Small intestine (tissue), 16 donors: ENCODE measurements around the gene UBE2L5. TPM values are rescaled to one million over a fixed set of nuclear protein-coding genes. Genes with fewer than 3 reads are reported as not detected.

Experiments
- DNase-seq, 2 donors: peaks; one replicate each; pipeline versions ENCODE4 v3.0.0 to v3.0.0-alpha.2; 2013
- FAIRE-seq: peaks from 2 replicates; lab custom pipeline; 2012; peaks lifted over from hg19 to GRCh38; lab: Jason Lieb, UNC
- H3K27ac ChIP-seq, 3 donors: one replicate each; pipeline ENCODE4 v1.5.1; 2013; ENCODE audit warnings: low read length in 2 of 3, mild to moderate bottlenecking in 2 of 3, control low read depth in 1 of 3, inconsistent platforms in 1 of 3, low read depth in 1 of 3, moderate library complexity in 1 of 3
- H3K27me3 ChIP-seq, 3 donors: one replicate each; pipeline ENCODE4 v1.6.1; 2013; ENCODE audit warnings: low read length in 3 of 3, inconsistent platforms in 1 of 3; ENCODE audit not compliant: control insufficient read depth in 3 of 3, insufficient read depth in 3 of 3
- H3K36me3 ChIP-seq, 3 donors: one replicate each; pipeline ENCODE4 v1.6.1; 2013; ENCODE audit warnings: low read length in 3 of 3, inconsistent platforms in 1 of 3, low read depth in 1 of 3, mild to moderate bottlenecking in 1 of 3, moderate library complexity in 1 of 3; ENCODE audit not compliant: control insufficient read depth in 3 of 3, insufficient read depth in 2 of 3
- H3K4me1 ChIP-seq, 3 donors: one replicate each; pipeline ENCODE4 v1.6.1; 2013; ENCODE audit warnings: low read length in 2 of 3, inconsistent platforms in 1 of 3, low read depth in 1 of 3, mild to moderate bottlenecking in 1 of 3, moderate library complexity in 1 of 3; ENCODE audit not compliant: control insufficient read depth in 3 of 3, insufficient read depth in 2 of 3
- H3K4me3 ChIP-seq, 3 donors: one replicate each; pipeline ENCODE4 v1.5.1; 2013; ENCODE audit warnings: low read length in 3 of 3, control low read depth in 1 of 3, inconsistent platforms in 1 of 3, low read depth in 1 of 3, mild to moderate bottlenecking in 1 of 3, moderate library complexity in 1 of 3
- H3K9me3 ChIP-seq, 2 donors: one replicate each; pipeline ENCODE4 v1.6.1; 2013; ENCODE audit warnings: low read depth in 1 of 2, low read length in 1 of 2; ENCODE audit not compliant: control insufficient read depth in 2 of 2, insufficient read depth in 1 of 2
- WGBS, 3 donors: extraction: QIAGEN DNeasy Blood & Tissue Kit; methylation state at CpG; one replicate each; pipeline ENCODE4 v1.1.7; 2013; 5-methylcytosine and 5-hydroxymethylcytosine counted together
- long read RNA-seq, 10 donors: transcript quantifications; one replicate each; lab custom pipeline, GENCODE V29; 2026
- polyA plus RNA-seq, 4 donors: library from polyadenylated mRNA; stranded (reverse) in 3 of 4; unstranded in 1 of 4; fragments of 200-250 nt in 3 of 4; fragments of 120-200 nt in 1 of 4; gene quantifications; one replicate each; pipeline versions ENCODE4 v1.2.1 to v1.2.3, GENCODE V29; 2013
- donor health status: healthy with polysubstance abuse.
- donor health status: control.
- donor health status: control.
- donor health status: Bipolar disorder and iron deficiency.
- donor health status: healthy.

Gene UBE2L5
- under 1 TPM in 1 of 4 donors, not detected in 3; 0.18 TPM for polyA plus RNA-seq
- long read RNA-seq, donor 1, partial matches to known transcripts, result 2,966 of 2,991 reads
- long read RNA-seq, donor 1, other reads (novel, unspliced or antisense), result 25 of 2,991 reads
- long read RNA-seq, donor 2, result 0 reads
- long read RNA-seq, donor 3, result 0 reads
- long read RNA-seq, donor 4, result 0 reads
- long read RNA-seq, donor 5, result 0 reads
- long read RNA-seq, donor 6, result 0 reads
- long read RNA-seq, donor 7, result 0 reads
- long read RNA-seq, donor 8, result 0 reads
- long read RNA-seq, donor 9, result 0 reads
- long read RNA-seq, donor 10, result 0 reads

- DNase-seq (peak; percentile 73 to 84), FAIRE-seq (no peak)
- WGBS, 3 donors, result 1 to 2% (median 1%) methylated on average over 35 to 55 of the region's 57 CpGs
- Histone ChIP-seq H3K4me3 (peak within 1 kb of the TSS; percentile 52 to 74 (median 60)), H3K27ac (peak within 1 kb of the TSS; percentile 50 to 86 (median 71)), H3K27me3 (peaks cover 0 to 9% (median 0%) of the 10 kb centered on the region in 3 donors), H3K9me3 (no peaks in the 10 kb centered on the region), H3K36me3 (no peaks in the 10 kb centered on the region), H3K4me1 (peaks cover 0 to 10% (median 0%) of the 10 kb centered on the region in 3 donors)
These were observed at the start of gene UBE2L5 for GRCh38 chr13:30422054-30422839. UBE2L5 (plus strand) TSS chr13:30422493; CDS start chr13:30427991, 5,498 bp downstream.

GRCh38 chr13:30373727-30374126 is 48.6 kb upstream of the UBE2L5 start:
- WGBS, 3 donors, result 64 to 77% (median 70%) methylated on average over 9 of the region's 9 CpGs
- Histone ChIP-seq H3K27me3 (no peaks in the 10 kb centered on the region), H3K4me3 (no peak overlapping the region), H3K36me3 (no peaks in the 10 kb centered on the region), H3K4me1 (peaks cover 0 to 13% (median 2%) of the 10 kb centered on the region in 3 donors), H3K9me3 (no peaks in the 10 kb centered on the region), H3K27ac (peak overlapping the region in 2 of 3 donors; percentile 53 to 73)
- DNase-seq, result no peak
- FAIRE-seq, result no peak

- DNase-seq, result no peak
- no peak for FAIRE-seq
- no peaks in the 10 kb centered on the region for H3K36me3 ChIP-seq
- no peak overlapping the region for H3K4me3 ChIP-seq
- H3K4me1 ChIP-seq, result peaks cover 0 to 13% (median 2%) of the 10 kb centered on the region in 3 donors
- H3K27ac ChIP-seq, result peak overlapping the region in 1 of 3 donors; percentile 41
- H3K27me3 ChIP-seq, result no peaks in the 10 kb centered on the region
- H3K9me3 ChIP-seq, result no peaks in the 10 kb centered on the region
- 78 to 88% (median 78%) methylated on average over 14 of the region's 14 CpGs for WGBS, 3 donors
These were observed 46.9 kb upstream of the UBE2L5 start for GRCh38 chr13:30375265-30375835.

- H3K9me3 ChIP-seq, result no peaks in the 10 kb centered on the region
- peak overlapping the region in 2 of 3 donors; percentile 56 to 64 for H3K27ac ChIP-seq
- no peak for FAIRE-seq
- peak in 1 of 2 donors; percentile 65 for DNase-seq
- H3K4me3 ChIP-seq, result peak overlapping the region in 1 of 3 donors; percentile 26
- 39 to 50% (median 48%) methylated on average over 5 of the region's 5 CpGs for WGBS, 3 donors
- peaks cover 0 to 7% (median 2%) of the 10 kb centered on the region in 3 donors for H3K4me1 ChIP-seq
- no peaks in the 10 kb centered on the region for H3K36me3 ChIP-seq
- H3K27me3 ChIP-seq, result no peaks in the 10 kb centered on the region
These were observed 45.6 kb upstream of the UBE2L5 start for GRCh38 chr13:30376426-30377311.

GRCh38 chr13:30377312-30377685 is 45.0 kb upstream of the UBE2L5 start:
- whole genome bisulfite sequencing, 3 donors, result 78 to 83% (median 81%) methylated on average over 2 of the region's 2 CpGs
- DNase-seq, result no peak
- Histone ChIP-seq H3K27me3 (no peaks in the 10 kb centered on the region), H3K4me1 (peaks cover 0 to 4% (median 2%) of the 10 kb centered on the region in 3 donors), H3K27ac (peak overlapping the region in 1 of 3 donors; percentile 64), H3K9me3 (no peaks in the 10 kb centered on the region), H3K36me3 (no peaks in the 10 kb centered on the region), H3K4me3 (no peak overlapping the region)
- FAIRE-seq, result no peak

- H3K27ac ChIP-seq, result no peak overlapping the region
- no peak for DNase-seq
- H3K27me3 ChIP-seq, result no peaks in the 10 kb centered on the region
- H3K4me1 ChIP-seq, result peaks cover 0 to 2% (median 0%) of the 10 kb centered on the region in 3 donors
- no peaks in the 10 kb centered on the region for H3K36me3 ChIP-seq
- WGBS, 3 donors, result 82 to 100% (median 97%) methylated on average over 2 of the region's 2 CpGs
- no peak for FAIRE-seq
- no peak overlapping the region for H3K4me3 ChIP-seq
- no peaks in the 10 kb centered on the region for H3K9me3 ChIP-seq
These were observed 44.1 kb upstream of the UBE2L5 start for GRCh38 chr13:30378191-30378590.

GRCh38 chr13:30381049-30381448 is 41.2 kb upstream of the UBE2L5 start:
- no peaks in the 10 kb centered on the region for H3K9me3 ChIP-seq
- DNase-seq (no peak), FAIRE-seq (no peak)
- 92 to 97% (median 93%) methylated on average over 2 of the region's 2 CpGs for WGBS, 3 donors
- H3K27me3 ChIP-seq, result no peaks in the 10 kb centered on the region
- H3K36me3 ChIP-seq, result no peaks in the 10 kb centered on the region
- peaks cover 0 to 2% (median 0%) of the 10 kb centered on the region in 3 donors for H3K4me1 ChIP-seq
- H3K27ac ChIP-seq, result no peak overlapping the region
- H3K4me3 ChIP-seq, result no peak overlapping the region
